Neural progenitor cell (in vitro differentiated cells): ENCODE measurements around the gene MPEG1. TPM values are rescaled to one million over a fixed set of nuclear protein-coding genes. Genes with fewer than 3 reads are reported as not detected.

Source experiments
- DNase-seq: peaks from one replicate; pipeline ENCODE4 v3.0.0-alpha.2; 2016; ENCODE audit warnings: low spot score
- H2AFZ ChIP-seq: fragments of 200-600 bp; sonication (generic); replicated peaks from 2 replicates; pipeline ENCODE4 v1.6.1; 2016; ENCODE audit warnings: antibody characterized with exemption
- H3F3A ChIP-seq: fragments of 200-600 bp; sonication (generic); 2 replicates; pipeline ENCODE4 v1.6.1; 2016; ENCODE audit warnings: antibody characterized with exemption, low read depth
- H3K27ac ChIP-seq: fragments of 200-600 bp; sonication (generic); 2 replicates; pipeline ENCODE4 v1.5.1; 2016; ENCODE audit warnings: mild to moderate bottlenecking
- H3K27me3 ChIP-seq: fragments of 200-600 bp; sonication (generic); 2 replicates; pipeline ENCODE4 v1.6.1; 2016; ENCODE audit warnings: mild to moderate bottlenecking, moderate library complexity
- H3K36me3 ChIP-seq: fragments of 200-600 bp; sonication (generic); 2 replicates; pipeline ENCODE4 v1.5.1; 2016
- H3K4me1 ChIP-seq: fragments of 200-600 bp; sonication (generic); 2 replicates; pipeline ENCODE4 v1.6.1; 2016; ENCODE audit warnings: mixed run types
- H3K4me2 ChIP-seq: fragments of 200-600 bp; sonication (generic); 2 replicates; pipeline ENCODE4 v1.6.1; 2016
- H3K4me3 ChIP-seq: fragments of 200-600 bp; sonication (generic); 2 replicates; pipeline ENCODE4 v1.5.1; 2016
- H3K79me2 ChIP-seq: fragments of 200-600 bp; sonication (generic); 2 replicates; pipeline ENCODE4 v1.6.1; 2016; ENCODE audit warnings: low read depth
- H3K9ac ChIP-seq: fragments of 200-600 bp; sonication (generic); 2 replicates; pipeline ENCODE4 v1.6.1; 2016
- H3K9me3 ChIP-seq: fragments of 200-600 bp; sonication (generic); 2 replicates; pipeline ENCODE4 v1.5.1; 2016; ENCODE audit warnings: low read depth
- H4K20me1 ChIP-seq: fragments of 200-600 bp; sonication (generic); 2 replicates; pipeline ENCODE4 v1.6.1; 2016; ENCODE audit warnings: low read depth
- H3K27ac Mint-ChIP-seq: 3 replicates; pipeline ENCODE4 v1.8.0; 2021; ENCODE audit warnings: mixed read lengths
- H3K27me3 Mint-ChIP-seq: 2 replicates; pipeline ENCODE4 v1.8.0; 2022; ENCODE audit warnings: low read depth, mild to moderate bottlenecking, inconsistent platforms, moderate library complexity, mixed read lengths; ENCODE audit not compliant: insufficient read depth
- H3K36me3 Mint-ChIP-seq: 3 replicates; pipeline ENCODE4 v1.8.0; 2021; ENCODE audit warnings: mixed read lengths
- H3K4me1 Mint-ChIP-seq: 3 replicates; pipeline ENCODE4 v1.8.0; 2021; ENCODE audit warnings: mixed read lengths
- H3K4me3 Mint-ChIP-seq: 3 replicates; pipeline ENCODE4 v1.8.0; 2021; ENCODE audit warnings: mild to moderate bottlenecking, moderate library complexity, mixed read lengths
- H3K9me3 Mint-ChIP-seq: 3 replicates; pipeline ENCODE4 v1.8.0; 2020; ENCODE audit warnings: mixed read lengths
- CTCF ChIP-seq: fragments of 200-600 bp; sonication (generic); IDR thresholded peaks from 2 replicates; pipeline ENCODE4 v1.5.1; 2017; ENCODE audit warnings: antibody characterized with exemption, mild to moderate bottlenecking
- EZH2 ChIP-seq: fragments of 200-600 bp; sonication (generic); IDR thresholded peaks from 2 replicates; pipeline ENCODE4 v1.6.1; 2017; ENCODE audit warnings: antibody characterized with exemption, mild to moderate bottlenecking, moderate library complexity
- EZH2phosphoT487 ChIP-seq: fragments of 200-600 bp; sonication (generic); IDR thresholded peaks from 2 replicates; pipeline ENCODE4 v1.6.1; 2017; ENCODE audit warnings: antibody characterized with exemption
- small RNA-seq: library from RNA; depleted of rRNA; stranded (forward); fragments of <200 nt; gene quantifications from one replicate; pipeline ENCODE3, GENCODE V24; 2015
- total RNA-seq: library from RNA; depleted of rRNA; stranded (reverse); fragments of >200 nt; gene quantifications from 2 replicates; pipeline ENCODE4 v1.2.3, GENCODE V29; 2015; ENCODE audit warnings: low replicate concordance

MPEG1 gene
- total RNA-seq, 1 donor from 2014 or later = not detected

GRCh38 chr11:59172345-59173079 lies 40.2 kb downstream of the MPEG1 start:
- peaks cover 16% of the 10 kb centered on the region for H3K36me3 Mint-ChIP-seq
- peak overlapping the region; percentile 96 for H3K27ac ChIP-seq
- H2AFZ ChIP-seq = no peak overlapping the region

GRCh38 chr11:59171508-59172322 lies 41.0 kb downstream of the MPEG1 start, which contains the start of gene DTX4:
Gene DTX4 (plus strand): TSS chr11:59172132. CDS start chr11:59172596, 464 bp downstream.
- Histone ChIP-seq H3K4me2 (peak within 1 kb of the TSS; percentile 98), H3K27me3 (no peaks in the 10 kb centered on the region), H2AFZ (peak within 1 kb of the TSS; percentile 89), H3K9me3 (no peaks in the 10 kb centered on the region), H3K79me2 (peaks cover 47% of the 10 kb centered on the region), H3K4me1 (peaks cover 40% of the 10 kb centered on the region), H3F3A (peaks cover 50% of the 10 kb centered on the region), H3K9ac (peak within 1 kb of the TSS; percentile 66), H3K4me3 (peak within 1 kb of the TSS; percentile 89), H3K36me3 (no peaks in the 10 kb centered on the region), H4K20me1 (peaks cover 30% of the 10 kb centered on the region), H3K27ac (peak within 1 kb of the TSS; percentile 96)
- peaks cover 10% of the 10 kb centered on the region for H3K27me3 Mint-ChIP-seq
- peak within 1 kb of the TSS; percentile 95 for H3K27ac Mint-ChIP-seq
- H3K36me3 Mint-ChIP-seq = peaks cover 8% of the 10 kb centered on the region
- H3K9me3 Mint-ChIP-seq = no peaks in the 10 kb centered on the region
- H3K4me1 Mint-ChIP-seq = peaks cover 28% of the 10 kb centered on the region
- peak; percentile 97 for DNase-seq
- TF ChIP-seq CTCF (peak; percentile 76), EZH2 (no peak), EZH2phosphoT487 (no peak)
- H3K4me3 Mint-ChIP-seq = peak within 1 kb of the TSS; percentile 99

More at GRCh38 chr11:59172345-59173079, 40.2 kb downstream of the MPEG1 start:
- peak overlapping the region; percentile 99 for H3K4me3 Mint-ChIP-seq
- peak overlapping the region; percentile 66 for H3K9ac ChIP-seq
- H3K4me3 ChIP-seq = peak overlapping the region; percentile 89
- no peaks in the 10 kb centered on the region for H3K36me3 ChIP-seq
- peak overlapping the region; percentile 98 for H3K4me2 ChIP-seq
- no peaks in the 10 kb centered on the region for H3K9me3 ChIP-seq
- H3K4me1 Mint-ChIP-seq = peaks cover 36% of the 10 kb centered on the region
- H3K79me2 ChIP-seq = peaks cover 54% of the 10 kb centered on the region
- H3F3A ChIP-seq = peaks cover 50% of the 10 kb centered on the region
- no peak for TF ChIP-seq EZH2phosphoT487
- no peak for TF ChIP-seq EZH2
- TF ChIP-seq CTCF = no peak
- peak overlapping the region; percentile 95 for H3K27ac Mint-ChIP-seq
- peaks cover 48% of the 10 kb centered on the region for H3K4me1 ChIP-seq
- peak; percentile 51 for DNase-seq
- H3K27me3 ChIP-seq = no peaks in the 10 kb centered on the region
- H3K27me3 Mint-ChIP-seq = peaks cover 13% of the 10 kb centered on the region
- H4K20me1 ChIP-seq = peaks cover 38% of the 10 kb centered on the region
- peaks cover under 1% of the 10 kb centered on the region for H3K9me3 Mint-ChIP-seq

GRCh38 chr11:59164028-59164427 lies 48.7 kb downstream of the MPEG1 start:
- Histone ChIP-seq H3K36me3 (no peaks in the 10 kb centered on the region), H3K4me2 (no peak overlapping the region), H3K27me3 (no peaks in the 10 kb centered on the region), H3K27ac (no peak overlapping the region), H3K9me3 (no peaks in the 10 kb centered on the region), H3K9ac (no peak overlapping the region), H2AFZ (no peak overlapping the region), H3K4me3 (no peak overlapping the region), H4K20me1 (no peaks in the 10 kb centered on the region), H3K4me1 (no peaks in the 10 kb centered on the region), H3K79me2 (no peaks in the 10 kb centered on the region), H3F3A (no peaks in the 10 kb centered on the region)
- Mint-ChIP-seq H3K36me3 (no peaks in the 10 kb centered on the region), H3K27me3 (no peaks in the 10 kb centered on the region), H3K27ac (no peak overlapping the region), H3K4me1 (no peaks in the 10 kb centered on the region), H3K4me3 (no peak overlapping the region), H3K9me3 (peaks cover 5% of the 10 kb centered on the region)
- TF ChIP-seq EZH2 = no peak
- no peak for TF ChIP-seq CTCF
- no peak for TF ChIP-seq EZH2phosphoT487
- no peak for DNase-seq

Small RNA genes within 50 kb of the gene (small RNA-seq; reads per million reads assigned to genes)
- not detected for gene RN7SL42P

Other genes starting within 250 kb of the MPEG1 start
- gene GLYATL1B, start 126.6 kb downstream of the MPEG1 start, total RNA-seq = not detected in 2 replicates
- gene FAM111B, start 105.7 kb downstream of the MPEG1 start, total RNA-seq = 9.6 and 13.1 TPM in 2 replicates
- 31.0 and 32.7 TPM in 2 replicates for gene FAM111A, start 70.1 kb downstream of the MPEG1 start, total RNA-seq
- 16.9 and 34.8 TPM in 2 replicates for gene DTX4, start 40.8 kb downstream of the MPEG1 start, total RNA-seq
- not detected in 2 replicates for gene OR5AN1, start 146.0 kb upstream of the MPEG1 start, total RNA-seq
- gene OR5A2, start 213.5 kb upstream of the MPEG1 start, total RNA-seq = not detected in 2 replicates
- 0.02 and 0.06 TPM in 2 replicates for gene OR5A1, start 223.5 kb upstream of the MPEG1 start, total RNA-seq
- not detected in 2 replicates for gene OR4D6, start 244.0 kb upstream of the MPEG1 start, total RNA-seq